ENCODE data around the gene HOXB5. TPM values are rescaled to one million over a fixed set of nuclear protein-coding genes. Genes with fewer than 3 reads are reported as not detected.

HOXB5 gene
- polyA plus RNA-seq, 5 donors = 28.0 to 34.6 (median 29.8) TPM

GRCh38 chr17:48618256-48618896 lies 24.8 kb upstream of the HOXB5 start:
- DNase-seq = peak; percentile 87 to 91

GRCh38 chr17:48617471-48618255 lies 24.1 kb upstream of the HOXB5 start:
- DNase-seq = no peak

GRCh38 chr17:48616717-48617470 lies 23.3 kb upstream of the HOXB5 start:
- no peak for DNase-seq

GRCh38 chr17:48615963-48616716 lies 22.6 kb upstream of the HOXB5 start:
- DNase-seq = no peak

- DNase-seq = no peak
These were observed 21.7 kb upstream of the HOXB5 start, which contains the start of gene HOXB8 for GRCh38 chr17:48615047-48615962. Gene HOXB8 (minus strand): TSS chr17:48615292. CDS start chr17:48614704, 588 bp downstream.

GRCh38 chr17:48613862-48614694 lies 20.5 kb upstream of the HOXB5 start:
- DNase-seq = no peak

- no peak for DNase-seq
These were observed 19.5 kb upstream of the HOXB5 start for GRCh38 chr17:48612854-48613691.

GRCh38 chr17:48612456-48612853 lies 18.9 kb upstream of the HOXB5 start:
- DNase-seq = no peak

- no peak for DNase-seq
These were observed 18.3 kb upstream of the HOXB5 start for GRCh38 chr17:48611681-48612455.

GRCh38 chr17:48611213-48611612 lies 17.6 kb upstream of the HOXB5 start:
- DNase-seq = no peak

- no peak for DNase-seq
These were observed 17.0 kb upstream of the HOXB5 start, which contains the start of gene HOXB7 for GRCh38 chr17:48610282-48611211. Gene HOXB7 (minus strand): TSS chr17:48611017. CDS start chr17:48610918, 99 bp downstream.

- DNase-seq = no peak
These were observed 16.2 kb upstream of the HOXB5 start for GRCh38 chr17:48609759-48610281.

- no peak for DNase-seq
These were observed 15.5 kb upstream of the HOXB5 start for GRCh38 chr17:48609033-48609432.

GRCh38 chr17:48608494-48608834 lies 14.9 kb upstream of the HOXB5 start:
- DNase-seq = no peak

GRCh38 chr17:48606892-48607614 lies 13.5 kb upstream of the HOXB5 start:
- no peak for DNase-seq

Data from right lung (tissue), 5 donors.